Activated T-cell treated with anti-CD3 and anti-CD28 coated beads, Interleukin-2, amount 50 U/mL, for 1 hour (primary cell): ENCODE data around the gene INTS3.
A peak's percentile ranks its signal among the peaks of the same experiment; 100 is the strongest.
"Not testable (repeated sequence)": the region's sequence is repeated elsewhere in the genome, so short reads cannot be mapped to it uniquely, and the experiment has no call there.

ENCODE experiments used
- DNase-seq: peaks from one replicate; pipeline ENCODE4 v3.0.0-alpha.2; 2020

The INTS3 gene

DNA sequence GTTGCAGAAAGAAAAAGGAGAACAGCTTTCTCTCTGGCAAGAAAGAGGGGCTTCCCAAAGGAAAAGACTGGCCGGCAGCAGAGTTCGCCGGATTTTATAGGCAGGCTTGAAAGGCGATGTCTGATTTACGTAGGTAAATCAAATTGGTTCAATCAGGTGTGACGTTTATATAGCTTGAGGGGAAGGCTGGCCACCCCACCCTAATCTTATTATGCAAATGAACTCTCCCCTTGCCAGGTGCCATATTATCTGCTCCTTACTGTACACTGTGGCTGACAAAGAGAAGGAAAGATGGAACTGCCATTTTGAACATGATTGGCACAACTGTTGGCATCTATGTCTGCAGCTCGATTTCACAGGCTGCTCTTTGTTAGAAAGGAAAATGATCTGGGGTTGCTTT is 16.8 kb upstream of the INTS3 start:
- DNase-seq, result no peak

DNA sequence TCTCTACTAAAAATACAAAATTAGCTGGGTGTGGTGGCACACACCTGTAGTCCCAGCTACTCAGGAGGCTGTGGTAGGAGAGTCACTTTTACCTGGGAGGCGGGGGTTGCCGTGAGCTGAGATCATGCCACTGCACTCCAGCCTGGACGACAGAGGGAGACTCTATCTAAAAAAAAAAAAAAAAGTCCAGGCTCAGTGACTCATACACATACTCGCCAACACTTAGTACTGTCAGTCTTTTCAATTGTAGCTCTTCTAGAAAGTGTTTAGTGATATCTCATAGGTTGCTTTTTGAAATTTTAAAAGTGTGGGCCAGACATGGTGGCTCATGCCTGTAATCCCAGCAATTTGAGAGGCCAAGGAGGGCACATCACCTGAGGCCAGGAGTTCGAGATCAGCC is 11.6 kb upstream of the INTS3 start:
- not testable (repeated sequence) for DNase-seq

DNA sequence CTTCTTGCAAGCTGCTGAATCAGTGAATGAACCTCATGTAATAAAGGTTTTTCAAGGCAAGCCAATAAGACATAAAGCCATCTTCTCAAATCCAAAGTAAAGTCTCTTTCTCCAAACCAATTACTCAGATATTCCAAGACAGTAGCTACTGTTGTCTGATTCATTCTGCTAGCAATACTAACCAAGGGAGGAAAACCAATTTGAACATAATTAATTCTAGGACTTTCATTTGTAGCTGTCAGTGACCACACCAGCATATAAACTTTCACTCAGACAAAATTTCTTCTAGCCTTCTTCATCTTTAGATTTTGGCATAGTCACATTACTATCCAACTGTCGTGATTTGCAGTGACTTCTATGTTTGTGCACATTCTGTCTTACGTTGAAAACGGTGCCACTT is 10.5 kb upstream of the INTS3 start:
- no peak for DNase-seq

DNA sequence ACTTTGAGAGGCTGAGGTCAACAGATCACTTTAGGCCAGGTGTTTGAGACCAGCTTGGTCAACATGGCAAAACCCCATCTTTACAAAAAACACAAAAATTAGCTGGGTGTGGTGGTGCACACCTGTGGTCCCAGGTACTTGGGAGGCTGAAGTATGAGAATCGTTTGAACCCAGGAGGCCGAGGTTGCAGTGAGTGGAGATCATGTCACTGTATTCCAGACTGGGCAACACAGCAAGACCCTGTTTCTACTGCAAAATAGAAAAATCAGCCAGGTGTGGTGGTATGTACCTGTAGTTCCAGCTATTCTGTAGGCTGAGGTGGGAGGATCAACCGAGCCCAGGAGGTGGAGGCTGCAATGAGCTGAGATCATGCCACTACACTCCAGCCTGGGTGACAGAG is 4.2 kb upstream of the INTS3 start:
- no peak for DNase-seq

DNA sequence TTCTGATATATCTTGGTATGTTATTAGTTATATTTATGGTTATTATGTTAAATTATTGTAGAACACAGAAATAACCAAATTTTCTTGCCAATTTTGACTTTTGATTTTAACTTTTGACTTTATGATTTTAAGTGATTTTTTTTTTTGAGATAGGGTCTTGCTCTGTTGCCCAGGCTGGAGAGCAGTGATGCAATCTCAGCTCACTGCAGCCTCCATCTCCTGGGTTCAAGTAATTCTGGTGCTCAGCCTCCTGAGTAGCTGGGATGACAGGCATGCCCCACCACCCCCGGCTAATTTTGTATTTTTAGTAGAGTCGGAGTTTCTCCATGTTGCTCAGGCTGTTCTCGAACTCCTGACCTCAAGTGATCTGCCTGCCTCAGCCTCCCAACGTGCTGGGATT is 3.2 kb upstream of the INTS3 start:
- DNase-seq, result not testable (repeated sequence)

DNA sequence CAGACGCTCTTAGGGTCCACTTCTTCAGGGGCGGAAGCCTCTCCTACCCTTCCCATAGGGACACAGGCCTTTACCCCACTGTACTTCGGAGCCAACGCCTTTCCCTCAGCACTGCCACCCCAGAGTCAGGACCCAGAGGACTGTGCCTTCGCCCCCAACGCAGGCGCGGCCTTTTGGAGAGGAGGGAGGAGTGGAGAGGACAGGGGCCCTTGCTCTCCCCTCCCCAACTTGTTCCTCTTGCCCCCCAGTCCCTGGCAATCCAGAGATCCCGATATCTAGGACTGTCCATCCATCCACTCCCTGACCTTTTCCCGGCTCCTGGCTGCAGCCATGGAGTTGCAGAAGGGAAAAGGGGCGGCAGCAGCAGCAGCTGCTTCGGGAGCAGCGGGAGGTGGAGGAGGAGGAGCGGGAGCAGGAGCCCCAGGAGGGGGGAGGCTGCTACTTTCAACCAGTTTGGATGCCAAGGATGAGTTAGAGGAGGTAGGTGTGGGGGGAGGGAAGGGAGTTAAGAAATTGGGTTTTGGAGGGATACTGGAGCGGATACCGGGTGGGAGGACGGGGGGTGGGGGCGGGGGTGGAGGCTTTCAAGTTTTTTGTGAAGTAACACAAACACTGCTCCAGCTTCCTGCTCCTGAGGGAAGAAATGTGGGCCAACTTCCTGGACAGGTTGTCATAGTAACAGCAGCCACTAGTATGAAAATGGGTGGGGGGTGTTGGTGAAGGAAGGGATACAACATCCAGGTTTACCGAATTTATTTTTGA is 636 bp downstream of the INTS3 start:
- DNase-seq, result no peak

DNA sequence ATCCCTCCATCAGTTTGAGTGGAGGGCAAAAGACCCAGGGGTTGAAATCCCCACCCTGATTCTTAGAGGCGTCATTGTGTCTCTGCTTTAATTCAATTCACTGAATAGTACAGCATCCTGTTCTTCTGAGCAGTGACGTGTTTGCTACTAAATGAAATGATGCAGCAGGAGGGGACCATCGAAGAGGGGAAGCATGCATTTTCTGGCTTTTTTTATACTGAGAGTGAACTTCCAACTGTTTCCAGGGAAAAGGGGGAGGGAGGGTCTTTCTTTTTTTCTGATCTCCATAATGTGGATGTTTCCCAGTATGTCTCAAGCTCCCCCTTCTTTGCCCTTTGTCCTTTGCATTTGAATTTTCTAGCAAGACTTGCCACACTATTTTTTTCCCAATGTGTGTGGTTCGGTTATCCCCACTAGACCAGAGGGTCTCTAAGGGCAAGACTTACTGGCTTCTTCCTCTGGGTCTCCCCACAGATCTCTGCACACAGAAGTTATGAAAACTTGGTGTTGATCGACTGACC is 2.7 kb downstream of the INTS3 start:
- DNase-seq, result no peak

DNA sequence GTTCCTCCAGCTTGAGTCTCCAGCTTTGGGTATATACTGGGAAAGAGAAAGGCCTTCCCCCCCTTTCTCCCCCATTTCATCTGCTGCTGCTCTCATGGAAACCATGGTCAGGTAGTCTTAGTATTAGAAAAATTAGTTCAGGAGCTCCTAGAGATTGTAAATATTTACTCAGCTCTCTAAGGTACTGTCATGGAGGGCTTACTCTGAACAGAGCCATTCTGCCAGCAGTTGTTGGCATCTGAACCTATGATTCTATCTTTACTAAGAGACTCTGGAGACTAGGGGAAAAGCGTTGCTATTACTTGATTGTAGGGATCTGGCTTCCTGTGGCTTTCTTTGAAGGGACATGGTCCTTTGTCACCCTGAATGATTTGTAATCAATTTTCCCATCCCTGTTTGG is 6.1 kb downstream of the INTS3 start:
- no peak for DNase-seq

DNA sequence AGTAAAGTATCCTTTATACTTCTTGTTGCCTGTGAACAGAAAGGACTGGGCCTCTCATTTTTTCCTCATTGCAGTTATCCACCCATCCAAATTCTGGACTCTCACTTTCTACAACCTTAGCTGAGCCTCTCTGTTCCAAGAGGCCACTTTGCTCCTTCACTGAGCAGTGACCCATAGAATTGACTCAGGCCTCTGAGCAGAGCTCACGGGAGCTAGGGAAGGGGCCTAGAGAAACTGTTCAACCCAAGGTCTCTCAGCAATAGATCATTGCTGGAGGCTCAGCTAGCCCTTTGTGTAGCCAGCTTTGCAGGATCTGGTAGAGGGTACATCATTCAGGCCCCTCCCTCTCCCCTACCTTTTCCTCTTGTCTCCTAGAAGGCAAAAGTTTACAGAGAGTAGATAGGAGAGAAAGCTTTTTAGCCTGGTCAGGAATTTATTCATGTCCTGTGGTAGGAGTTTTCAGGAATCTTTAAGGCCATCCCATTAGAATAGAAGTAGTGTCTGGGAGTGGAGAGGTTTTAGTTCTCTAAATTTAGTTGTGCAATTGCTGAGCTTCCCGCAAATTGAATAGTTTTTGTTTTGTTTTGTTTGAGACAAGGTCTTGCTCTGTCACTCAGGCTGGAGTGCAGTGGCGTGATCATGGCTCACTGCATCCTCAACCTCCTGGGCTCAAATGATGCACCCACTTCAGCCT is 6.7 kb downstream of the INTS3 start:
- no peak for DNase-seq

DNA sequence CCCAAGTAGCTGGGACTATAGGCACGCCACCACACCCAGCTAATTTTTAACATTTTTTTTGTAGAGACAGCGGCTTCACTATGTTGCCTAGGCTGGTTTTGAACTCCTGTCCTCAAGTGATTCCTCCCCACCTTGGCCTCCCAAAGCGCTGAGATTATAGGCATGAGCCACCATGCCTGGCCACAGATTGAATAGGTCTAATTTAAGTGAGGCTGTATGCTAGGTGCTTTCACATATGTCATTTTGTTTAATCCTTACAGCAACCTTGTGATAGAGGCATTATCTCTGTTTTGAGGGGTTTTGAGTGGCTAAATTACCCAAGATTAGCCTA is 7.2 kb downstream of the INTS3 start:
- no peak for DNase-seq

DNA sequence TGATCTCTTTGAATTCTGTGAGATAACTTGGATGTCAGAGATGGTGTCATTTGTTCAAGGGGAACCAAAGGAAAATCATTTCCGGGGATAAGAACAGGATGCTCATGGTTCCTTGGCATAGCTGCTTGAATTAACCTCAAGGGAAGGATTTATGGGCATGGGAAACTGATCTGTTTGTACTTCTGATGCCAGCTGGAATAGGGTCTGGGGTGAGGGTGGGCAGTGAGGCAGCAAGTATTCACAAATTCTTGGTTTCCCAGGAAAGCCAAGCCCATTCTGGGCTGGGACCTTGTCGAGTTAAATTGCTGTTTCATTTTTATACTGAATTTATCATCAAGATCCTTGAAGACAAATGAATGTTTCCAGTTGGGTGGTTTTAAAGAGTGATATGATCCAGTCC is 14.1 kb downstream of the INTS3 start:
- no peak for DNase-seq

DNA sequence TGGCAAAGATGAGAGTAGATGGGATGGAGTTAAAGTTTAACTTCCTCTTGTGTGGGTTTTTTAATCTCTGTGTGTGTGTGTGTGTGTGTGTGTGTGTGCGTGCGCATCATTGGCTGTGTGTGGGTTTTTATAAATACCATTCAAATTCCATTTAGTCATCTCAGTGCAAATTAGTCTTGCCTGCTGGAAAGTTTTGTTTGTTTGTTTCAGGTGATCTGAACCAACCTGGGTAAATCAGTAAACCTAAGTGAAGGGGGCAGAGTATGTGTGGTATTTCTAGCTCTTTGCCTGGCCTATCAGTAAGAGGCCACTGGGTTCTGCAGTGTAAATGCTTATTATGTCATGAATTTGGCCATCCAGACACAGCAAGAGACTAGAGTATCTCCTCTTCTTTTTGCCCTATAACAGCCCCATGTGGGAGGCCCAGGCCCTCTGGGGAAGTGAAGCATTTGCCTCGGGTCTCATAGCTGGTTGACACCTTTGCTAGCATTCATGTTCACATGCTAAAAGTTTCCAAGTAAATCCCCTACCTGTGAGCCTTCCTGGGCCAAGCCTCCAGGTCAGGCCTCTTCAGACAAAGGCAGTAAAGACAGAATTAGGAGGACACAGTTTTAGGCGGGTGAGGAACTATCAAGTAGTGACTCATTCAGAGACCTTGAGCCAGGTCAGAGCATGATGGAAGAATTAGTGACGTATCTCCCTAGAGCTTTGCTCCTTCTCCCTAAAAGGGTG is 14.7 kb downstream of the INTS3 start:
- DNase-seq, result no peak

DNA sequence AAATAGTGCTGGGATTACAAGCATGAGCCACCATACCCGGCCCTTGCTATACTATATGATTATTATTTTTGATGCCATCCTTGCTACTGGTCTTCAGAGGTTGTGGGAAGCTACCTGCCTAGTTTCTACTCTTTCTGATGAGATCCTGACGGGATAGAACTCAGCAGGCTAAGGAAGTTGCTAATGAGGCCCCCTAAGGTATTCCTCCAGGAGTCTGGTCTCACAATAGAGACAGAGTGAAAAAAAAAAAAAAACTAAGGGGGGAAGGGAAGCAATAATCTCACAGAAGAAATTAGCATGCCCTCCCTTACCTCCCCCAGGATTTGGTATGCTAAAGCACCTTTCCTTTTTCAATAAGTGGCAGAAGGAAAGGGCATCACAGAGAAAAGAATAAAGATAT is 17.6 kb downstream of the INTS3 start:
- DNase-seq, result no peak

DNA sequence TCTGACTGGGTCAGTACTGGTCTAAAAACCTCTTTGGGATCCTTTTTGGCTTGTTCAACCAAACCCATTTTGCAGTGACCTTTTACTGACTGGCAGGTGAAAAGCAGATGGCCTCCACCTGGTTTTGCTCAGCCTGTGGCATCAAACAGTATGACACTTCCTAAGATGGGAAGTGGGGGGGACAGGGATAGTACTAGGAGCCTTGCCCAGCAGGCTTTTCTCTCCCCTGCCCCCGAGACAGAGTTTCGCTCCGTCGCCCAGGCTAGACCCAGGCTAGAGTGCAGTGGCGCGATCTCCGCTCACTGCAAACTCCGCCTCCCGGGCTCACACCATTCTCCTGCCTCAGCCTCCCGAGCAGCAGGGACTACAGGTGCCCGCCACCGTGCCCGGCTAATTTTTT is 18.3 kb downstream of the INTS3 start:
- no peak for DNase-seq

DNA sequence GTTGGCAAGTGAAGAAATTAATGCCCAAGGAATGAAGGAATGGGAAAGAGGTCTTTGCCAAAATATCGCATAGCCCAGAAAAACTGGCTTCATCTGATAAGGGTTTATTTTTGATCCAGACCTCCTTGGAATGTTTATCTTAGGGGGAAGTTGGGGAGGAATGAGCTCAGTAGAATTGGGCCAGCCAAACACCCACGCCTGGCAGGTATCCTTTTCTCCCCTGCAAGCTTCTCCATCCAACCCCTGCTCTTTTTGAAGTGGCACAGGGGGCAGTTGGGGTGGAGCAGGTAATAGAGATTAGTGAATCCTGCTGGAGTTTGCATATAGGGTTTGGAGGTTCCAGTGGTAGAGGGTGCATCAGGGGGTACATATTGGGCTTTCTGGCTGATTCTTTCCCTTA is 21.1 kb downstream of the INTS3 start:
- no peak for DNase-seq

DNA sequence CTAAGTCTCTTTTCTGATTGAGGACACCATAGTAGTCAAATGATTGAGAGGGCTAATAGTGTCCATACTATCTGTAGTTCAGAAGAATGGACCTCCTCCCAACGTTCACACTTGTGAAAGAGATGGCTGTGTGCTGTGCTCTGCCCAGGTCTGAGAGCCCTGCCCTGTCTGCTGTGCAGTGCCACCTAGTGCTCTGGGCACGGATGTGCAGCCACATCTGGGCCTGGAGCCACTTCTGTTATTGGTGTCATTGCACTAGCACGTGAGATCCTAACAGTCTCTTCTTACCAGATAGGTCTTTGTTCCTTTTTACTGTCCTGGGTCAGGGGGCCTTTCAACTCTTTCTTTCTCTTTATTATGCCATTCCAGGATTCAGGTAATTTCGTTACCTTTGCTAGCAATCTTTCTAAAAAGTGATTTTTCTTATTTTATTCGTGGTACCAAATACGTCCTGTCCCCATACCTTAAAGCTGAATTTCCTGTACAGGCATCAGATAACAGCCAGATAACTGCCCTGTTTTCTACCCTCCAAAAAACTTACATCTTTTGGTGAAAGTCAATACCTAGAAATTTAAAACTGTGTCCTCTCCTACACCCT is 21.7 kb downstream of the INTS3 start:
- peak; percentile 81 for DNase-seq

DNA sequence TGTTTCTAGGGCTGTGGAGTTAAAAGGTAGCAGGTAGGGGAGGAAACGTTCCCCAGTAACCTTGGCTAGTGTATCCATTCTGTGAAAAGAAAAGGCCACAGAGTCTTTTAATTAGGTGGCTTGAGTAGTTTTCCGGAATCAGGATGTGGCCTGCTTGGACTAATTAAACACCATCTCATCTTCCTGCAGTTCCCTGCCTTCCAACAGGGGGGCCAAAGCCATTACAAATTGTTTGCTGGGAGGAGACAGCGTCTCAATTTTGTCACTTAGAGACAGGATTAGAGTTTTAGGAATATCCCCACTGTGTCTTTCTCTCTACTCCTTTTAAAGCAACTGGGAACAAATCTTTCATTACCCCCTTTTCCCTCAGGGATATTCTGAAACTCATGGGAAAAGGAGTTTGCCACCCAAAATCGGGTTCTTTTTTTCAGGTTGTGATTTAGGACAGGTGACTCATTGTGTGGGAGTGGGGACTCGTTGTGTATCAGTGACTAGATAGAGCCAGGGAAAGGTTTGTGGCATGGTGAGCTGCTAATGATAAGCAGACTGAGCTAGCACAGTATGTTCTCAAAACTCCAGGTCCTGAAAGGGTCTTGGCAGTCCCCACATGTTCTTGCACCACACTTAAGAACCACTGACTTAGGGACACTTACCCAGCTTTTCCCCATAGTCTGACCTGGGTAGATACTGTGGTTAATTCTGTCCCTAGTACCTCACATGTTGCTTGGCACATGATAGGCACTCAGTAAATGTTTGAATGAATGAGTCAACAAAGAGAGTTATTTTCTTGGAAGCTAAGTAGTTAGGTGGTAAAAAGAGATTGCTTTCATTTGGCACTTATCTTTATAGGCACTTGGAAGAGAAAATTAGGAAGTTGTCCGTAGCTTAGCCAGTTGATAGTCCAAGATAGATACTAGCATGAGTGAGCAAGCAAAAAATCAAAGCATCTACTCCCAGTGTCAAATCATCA is 22.5 kb downstream of the INTS3 start:
- DNase-seq, result no peak

DNA sequence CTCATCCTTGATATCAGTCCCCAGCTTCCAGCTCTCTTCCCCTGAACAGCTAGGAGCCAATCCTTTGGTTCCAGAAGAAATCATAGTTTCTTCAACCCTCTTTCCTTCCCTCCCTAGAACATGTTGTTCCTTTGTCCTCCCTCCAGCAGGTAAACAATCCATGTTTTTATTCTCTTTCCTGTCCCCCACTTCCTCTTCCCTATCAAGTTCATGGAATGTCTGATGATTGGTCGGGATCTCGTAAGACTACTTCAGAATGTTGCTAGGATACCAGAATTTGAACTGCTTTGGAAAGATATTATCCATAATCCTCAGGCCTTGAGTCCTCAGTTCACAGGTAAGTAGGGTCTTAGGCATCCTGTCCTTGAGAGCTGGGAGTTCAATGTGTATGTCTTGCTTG is 24.2 kb downstream of the INTS3 start:
- DNase-seq, result no peak

DNA sequence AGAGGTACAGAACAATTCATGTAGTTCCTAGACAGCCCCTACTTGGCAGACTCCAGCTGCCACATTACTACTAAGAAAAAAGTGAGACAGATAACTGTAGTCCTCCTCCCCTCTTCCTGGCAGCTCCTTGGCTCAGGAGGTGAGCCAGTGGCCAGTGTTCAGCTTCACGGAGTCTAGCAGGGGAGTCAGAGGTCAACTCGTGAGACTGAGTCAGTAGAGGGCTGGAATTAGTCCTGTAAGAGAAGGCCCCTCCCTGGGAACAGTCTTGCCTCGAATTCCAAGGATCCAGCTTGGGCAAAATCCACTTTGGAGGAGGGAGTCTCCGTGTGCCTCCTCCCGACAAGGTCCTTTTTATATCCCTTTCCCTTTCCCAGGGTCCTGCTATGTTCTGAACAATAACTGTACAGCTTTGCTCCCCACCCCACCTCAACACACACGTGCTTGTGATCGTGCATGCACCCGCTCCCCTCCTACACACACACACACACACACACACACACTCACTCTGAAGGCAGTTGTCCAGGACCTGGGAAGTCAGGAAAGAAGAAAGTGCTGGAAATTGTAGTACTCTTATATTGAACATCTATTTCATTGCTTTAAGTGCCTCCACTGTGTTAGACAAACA is 24.8 kb downstream of the INTS3 start:
- no peak for DNase-seq

DNA sequence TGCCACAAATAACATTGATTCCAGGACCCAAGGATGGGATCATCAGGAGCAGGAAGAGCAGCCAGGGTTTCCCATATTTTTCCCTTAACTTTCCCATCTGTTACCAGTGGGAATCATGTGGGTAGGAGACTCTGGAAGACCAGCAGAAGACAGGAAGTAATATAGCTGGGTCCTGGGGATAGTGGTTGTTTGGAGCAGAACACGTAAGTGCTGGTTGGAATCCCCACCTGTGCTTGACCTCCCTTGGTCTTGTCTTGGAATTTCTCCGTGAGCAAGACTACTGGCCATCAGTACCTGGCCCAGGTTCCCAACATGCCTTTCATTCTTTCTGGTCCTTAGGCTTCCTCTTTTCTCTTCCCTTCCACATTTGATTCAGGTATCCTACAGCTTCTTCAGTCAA is 26.4 kb downstream of the INTS3 start:
- no peak for DNase-seq

DNA sequence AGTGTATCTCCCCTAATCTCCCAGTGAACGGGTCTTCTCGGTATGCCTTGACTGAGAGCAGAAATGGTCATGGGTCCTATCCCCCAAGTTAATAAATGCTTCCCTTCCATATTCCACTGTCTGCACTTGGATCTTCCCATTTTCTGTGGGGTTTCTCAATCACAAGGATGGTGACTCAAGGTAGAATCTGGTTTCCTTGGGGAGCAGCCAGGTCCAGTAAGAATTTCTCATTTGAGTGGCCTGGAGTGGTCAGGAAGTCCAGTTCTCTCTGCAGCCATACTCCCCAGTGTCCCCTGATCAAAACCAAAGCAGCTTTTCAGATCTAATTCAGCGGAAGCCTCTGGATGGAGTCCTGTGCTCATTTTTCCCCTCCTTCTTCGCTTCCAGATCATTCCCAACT is 32.6 kb downstream of the INTS3 start:
- DNase-seq, result no peak
